Hematopoietic multipotent progenitor cell treated with erythropoietin and hydrocortisone succinate and interleukin-3 and kit ligand, for 6 days (in vitro differentiated cells): ENCODE data around the gene OBSCN.

Experiments
- DNase-seq: peaks from one replicate; pipeline ENCODE4 v3.0.0-alpha.2; 2015

Gene OBSCN

GRCh38 chr1:228362141-228362883 is 154.5 kb downstream of the OBSCN start:
- no peak for DNase-seq

- DNase-seq, result no peak
Observed at GRCh38 chr1:228362884-228363450, 155.1 kb downstream of the OBSCN start.

DNA sequence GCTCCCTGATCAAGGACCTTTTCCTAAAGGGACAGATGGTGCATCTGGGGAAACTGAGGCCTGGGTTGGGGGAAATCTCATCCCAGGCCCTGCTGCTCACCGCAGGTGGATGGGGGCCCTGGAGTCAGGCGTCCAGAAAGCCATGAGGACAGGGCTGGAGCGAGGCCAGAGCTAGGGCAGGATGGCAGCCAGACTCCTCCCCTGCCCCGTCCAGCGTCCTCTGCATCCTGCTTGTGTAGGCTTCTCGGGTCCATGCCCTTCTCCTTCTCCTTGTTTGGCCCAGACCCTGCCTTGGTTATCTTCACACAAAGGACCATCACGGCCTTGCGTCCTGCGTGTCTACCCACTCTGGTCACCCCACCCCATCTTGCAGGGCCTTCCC is 155.8 kb downstream of the OBSCN start:
- DNase-seq, result no peak

DNA sequence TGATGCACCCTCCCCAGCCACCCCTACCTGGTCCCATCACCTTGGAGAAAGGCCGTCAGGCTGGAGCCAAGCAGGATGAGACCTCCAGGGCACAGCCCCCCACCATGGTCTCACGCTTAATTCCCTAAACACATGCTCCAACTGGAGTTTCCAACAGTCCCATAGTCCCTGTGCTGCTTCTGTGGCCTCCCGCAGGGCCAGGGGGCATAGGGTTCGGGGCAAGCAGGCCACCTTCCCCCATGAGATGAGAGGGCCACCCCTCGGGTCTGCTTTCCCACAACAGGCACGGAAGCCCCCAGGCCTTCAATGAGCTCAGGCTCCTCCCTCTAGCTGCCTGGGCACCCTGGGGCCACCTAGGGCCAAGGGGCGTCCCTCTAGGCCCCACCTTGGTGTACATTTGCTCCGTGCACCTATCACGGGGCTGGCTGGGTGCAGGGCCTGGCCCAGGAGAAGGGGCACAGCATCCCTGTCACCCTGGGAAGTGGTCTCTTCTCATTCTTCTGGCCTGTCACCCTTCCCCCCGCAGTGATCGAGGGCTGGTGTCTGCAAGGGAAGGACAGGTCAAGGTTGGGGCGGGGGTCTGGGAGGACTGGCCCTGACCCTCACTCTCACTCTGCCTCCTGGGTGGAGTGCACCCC is 156.3 kb downstream of the OBSCN start:
- DNase-seq, result no peak

GRCh38 chr1:228364706-228365213 is 156.9 kb downstream of the OBSCN start:
- DNase-seq, result no peak

DNA sequence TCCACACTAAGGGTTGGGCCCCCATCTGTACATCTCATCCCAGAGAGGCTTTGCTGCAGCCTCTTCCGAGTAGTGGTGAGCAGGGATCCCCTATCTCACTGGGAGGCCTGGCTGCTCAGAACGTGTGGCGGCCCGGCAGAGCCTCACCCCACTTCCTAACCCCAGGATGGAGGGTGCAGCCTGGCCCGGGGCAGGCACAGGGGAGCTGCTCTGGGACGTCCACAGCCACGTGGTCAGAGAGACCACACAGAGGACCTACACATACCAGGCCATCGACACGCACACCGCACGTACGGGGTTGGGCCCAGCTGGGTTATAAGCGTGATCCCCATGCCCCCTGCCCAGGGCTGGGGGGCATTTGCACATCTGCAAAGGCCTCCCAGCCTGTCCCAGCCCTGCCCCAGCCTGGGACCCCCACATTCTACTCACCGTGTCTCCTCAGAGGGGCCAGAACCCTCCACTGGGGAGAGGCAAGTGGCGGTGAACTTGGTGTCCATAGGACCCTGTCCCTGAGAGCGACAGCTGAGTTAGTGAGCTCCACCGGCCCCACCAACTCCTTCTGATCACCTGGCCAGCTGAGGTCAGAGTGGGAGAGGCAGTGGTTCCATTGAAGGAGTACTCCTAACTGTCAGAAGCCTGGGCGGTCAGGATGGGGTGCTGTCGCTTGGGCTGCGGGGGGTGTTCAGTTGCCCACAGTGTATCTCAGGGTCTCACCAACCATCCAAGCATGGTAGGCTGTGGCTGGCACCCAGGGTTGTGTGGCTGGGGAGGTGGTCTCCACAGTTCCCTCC is 157.6 kb downstream of the OBSCN start:
- DNase-seq, result no peak

DNA sequence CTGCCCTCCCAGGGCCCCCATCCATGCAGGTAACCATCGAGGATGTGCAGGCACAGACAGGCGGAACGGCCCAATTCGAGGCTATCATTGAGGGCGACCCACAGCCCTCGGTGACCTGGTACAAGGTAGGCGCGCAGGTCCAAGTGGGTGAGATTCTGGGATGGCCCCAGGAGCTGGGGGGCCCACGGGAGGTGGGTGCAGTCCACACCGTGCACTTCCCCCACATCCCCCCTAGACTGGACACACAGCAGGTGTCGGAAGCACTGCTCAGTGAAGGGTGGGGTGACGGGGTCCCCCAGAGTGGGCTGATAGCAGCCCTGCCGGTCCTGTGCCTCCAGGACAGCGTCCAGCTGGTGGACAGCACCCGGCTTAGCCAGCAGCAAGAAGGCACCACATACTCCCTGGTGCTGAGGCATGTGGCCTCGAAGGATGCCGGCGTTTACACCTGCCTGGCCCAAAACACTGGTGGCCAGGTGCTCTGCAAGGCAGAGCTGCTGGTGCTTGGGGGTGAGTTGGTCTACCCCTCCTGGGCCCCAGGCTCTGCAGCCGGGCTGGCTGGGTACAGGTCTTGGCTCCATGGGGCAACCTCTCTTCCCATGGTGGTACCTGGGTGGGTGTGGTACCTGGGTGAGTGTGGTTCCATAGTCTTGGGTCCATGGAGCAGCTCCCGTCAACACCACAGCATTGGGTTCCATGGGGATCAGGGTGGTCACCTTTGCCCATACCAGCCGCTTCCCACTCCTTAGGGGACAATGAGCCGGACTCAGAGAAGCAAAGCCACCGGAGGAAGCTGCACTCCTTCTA is 158.4 kb downstream of the OBSCN start:
- DNase-seq, result no peak

DNA sequence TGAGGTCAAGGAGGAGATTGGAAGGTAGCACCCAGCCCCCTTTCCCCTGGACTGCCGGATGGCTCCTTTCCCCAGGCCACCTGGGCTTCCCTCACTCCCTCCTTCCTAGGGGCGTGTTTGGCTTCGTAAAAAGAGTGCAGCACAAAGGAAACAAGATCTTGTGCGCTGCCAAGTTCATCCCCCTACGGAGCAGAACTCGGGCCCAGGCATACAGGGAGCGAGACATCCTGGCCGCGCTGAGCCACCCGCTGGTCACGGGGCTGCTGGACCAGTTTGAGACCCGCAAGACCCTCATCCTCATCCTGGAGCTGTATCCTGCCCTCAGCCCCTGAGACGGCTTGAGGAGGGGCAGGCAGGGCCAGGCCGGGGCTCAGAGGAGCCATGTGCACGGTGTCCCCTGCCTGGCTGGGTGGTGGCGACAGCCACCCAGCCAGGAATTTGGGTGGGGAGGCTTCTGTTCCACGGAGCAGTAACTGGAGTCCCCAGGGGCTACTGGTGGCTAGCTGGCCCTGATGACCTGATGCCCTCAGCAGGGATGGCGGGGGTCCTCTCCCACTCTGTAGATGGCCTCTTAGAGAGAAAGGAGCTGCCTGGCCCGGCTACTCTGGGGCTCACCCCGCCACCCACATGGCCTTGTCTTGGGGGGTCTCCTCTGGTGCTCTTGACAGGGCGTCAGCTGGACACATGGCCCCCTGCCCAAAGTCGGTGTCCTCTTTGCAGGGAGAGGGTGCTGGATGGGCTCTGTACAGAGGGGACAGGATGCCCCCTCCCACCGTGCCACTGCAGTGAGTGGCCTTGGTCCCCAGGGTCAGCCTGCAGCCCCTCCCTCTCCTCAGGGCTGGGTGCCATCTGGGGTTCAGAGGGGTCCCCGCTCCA is 159.3 kb downstream of the OBSCN start:
- no peak for DNase-seq

- no peak for DNase-seq
Observed at GRCh38 chr1:228367798-228368791, 160.3 kb downstream of the OBSCN start.

DNA sequence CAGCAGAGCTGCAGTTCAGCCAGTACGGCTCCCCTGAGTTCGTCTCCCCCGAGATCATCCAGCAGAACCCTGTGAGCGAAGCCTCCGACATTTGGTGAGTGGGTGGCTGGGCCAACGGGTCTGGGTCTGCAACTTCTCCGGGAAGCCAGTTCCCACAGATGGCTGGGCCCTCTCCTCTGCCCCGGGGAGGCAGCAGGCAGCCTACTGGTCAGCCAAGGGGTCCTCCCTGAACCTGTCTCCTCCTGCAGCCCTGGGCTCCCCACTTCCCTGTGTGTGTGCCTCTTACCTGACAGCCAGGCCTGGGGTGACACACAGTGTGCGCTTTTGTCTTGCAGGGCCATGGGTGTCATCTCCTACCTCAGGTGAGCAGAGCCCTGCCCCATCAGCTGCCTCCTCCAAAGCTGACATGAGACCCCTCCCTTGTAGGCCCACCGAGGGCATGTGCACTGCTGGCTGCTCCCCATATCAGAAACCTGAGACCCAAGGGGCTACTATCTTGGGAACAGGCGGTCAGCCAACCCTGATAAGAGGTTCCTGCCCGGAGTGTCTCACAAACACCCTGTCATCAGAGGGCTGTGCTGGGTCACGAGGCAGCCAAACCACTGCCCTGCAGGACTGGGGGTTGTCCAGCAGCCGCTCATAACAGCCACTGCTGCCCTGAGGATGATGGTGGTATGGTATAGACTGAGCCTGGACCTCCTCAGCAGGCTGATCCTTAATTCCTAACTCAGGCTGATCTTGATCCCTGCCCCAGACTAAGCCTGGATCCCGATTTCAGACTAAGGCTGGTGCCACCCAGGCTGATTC is 161.2 kb downstream of the OBSCN start:
- peak; percentile 67 for DNase-seq

DNA sequence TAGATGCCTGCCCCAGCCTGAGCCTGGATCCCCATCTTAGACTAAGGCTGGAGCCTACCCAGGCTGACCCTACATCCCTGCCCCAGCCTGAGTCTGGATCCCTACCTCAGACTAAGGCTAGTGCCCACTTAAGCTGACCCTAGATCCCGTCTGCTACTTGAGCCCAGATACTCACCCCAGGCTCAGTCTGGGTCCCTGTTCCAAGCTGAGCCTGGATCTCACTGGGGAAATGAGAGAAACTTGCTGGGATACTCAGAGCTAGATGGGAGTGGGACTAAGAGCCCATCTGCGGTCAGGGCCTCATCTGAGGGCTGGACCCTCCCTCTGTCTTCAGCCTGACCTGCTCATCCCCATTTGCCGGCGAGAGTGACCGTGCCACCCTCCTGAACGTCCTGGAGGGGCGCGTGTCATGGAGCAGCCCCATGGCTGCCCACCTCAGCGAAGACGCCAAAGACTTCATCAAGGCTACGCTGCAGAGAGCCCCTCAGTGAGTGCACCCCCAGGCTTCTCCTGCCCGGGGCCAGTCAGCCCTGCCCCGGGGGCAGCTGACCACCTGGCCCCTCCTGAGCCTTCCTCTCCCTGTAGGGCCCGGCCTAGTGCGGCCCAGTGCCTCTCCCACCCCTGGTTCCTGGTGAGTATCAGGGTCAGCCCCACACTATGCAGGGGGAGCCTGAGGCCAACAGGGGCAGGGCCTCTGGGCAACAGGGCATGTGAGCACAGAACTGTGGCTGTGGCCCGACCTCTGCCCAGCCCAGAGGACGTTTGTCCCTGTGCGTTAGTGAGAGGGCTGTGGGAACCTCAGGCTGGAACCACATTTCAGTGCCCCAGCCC is 162.0 kb downstream of the OBSCN start:
- no peak for DNase-seq

DNA sequence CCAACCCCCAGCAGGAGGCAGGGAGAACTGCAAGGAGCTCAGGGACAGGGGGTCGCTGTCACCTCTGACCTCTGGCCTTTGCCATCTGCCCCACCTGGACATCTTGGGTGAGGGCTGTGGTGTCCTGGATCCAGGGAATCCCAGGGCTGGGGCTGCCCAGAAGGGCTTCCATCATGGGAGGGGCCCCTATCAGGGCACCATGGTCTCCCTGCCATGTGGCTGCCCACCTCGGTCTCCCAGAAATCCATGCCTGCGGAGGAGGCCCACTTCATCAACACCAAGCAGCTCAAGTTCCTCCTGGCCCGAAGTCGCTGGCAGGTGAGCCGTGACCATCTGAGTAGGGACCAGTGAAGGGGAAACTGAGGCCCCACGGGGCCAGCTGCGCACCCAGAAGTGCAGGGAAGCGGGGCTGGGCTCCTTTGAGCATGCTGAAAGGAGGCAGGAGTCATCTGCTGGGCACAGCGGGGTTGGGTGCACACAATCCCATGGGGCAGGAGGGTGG is 162.6 kb downstream of the OBSCN start:
- no peak for DNase-seq

- no peak for DNase-seq
Observed at GRCh38 chr1:228370941-228371740, 163.3 kb downstream of the OBSCN start.

- DNase-seq, result no peak
Observed at GRCh38 chr1:228371741-228372182, 163.9 kb downstream of the OBSCN start.

DNA sequence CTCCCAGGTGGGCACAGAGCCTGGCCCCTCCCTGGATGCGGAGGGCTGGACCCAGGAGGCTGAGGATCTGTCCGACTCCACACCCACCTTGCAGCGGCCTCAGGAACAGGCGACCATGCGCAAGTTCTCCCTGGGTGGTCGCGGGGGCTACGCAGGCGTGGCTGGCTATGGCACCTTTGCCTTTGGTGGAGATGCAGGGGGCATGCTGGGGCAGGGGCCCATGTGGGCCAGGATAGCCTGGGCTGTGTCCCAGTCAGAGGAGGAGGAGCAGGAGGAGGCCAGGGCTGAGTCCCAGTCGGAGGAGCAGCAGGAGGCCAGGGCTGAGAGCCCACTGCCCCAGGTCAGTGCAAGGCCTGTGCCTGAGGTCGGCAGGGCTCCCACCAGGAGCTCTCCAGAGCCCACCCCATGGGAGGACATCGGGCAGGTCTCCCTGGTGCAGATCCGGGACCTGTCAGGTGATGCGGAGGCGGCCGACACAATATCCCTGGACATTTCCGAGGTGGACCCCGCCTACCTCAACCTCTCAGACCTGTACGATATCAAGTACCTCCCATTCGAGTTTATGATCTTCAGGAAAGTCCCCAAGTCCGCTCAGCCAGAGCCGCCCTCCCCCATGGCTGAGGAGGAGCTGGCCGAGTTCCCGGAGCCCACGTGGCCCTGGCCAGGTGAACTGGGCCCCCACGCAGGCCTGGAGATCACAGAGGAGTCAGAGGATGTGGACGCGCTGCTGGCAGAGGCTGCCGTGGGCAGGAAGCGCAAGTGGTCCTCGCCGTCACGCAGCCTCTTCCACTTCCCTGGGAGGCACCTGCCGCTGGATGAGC is 164.5 kb downstream of the OBSCN start:
- DNase-seq, result no peak

GRCh38 chr1:228373004-228373680 is 165.3 kb downstream of the OBSCN start:
- DNase-seq, result no peak
